ENCODE data around the gene SELENOO. TPM values are rescaled to one million over a fixed set of nuclear protein-coding genes. Genes with fewer than 3 reads are reported as not detected.

The SELENOO gene
- total RNA-seq, 1 experiment from 2014 or later = 34.3 TPM

DNA sequence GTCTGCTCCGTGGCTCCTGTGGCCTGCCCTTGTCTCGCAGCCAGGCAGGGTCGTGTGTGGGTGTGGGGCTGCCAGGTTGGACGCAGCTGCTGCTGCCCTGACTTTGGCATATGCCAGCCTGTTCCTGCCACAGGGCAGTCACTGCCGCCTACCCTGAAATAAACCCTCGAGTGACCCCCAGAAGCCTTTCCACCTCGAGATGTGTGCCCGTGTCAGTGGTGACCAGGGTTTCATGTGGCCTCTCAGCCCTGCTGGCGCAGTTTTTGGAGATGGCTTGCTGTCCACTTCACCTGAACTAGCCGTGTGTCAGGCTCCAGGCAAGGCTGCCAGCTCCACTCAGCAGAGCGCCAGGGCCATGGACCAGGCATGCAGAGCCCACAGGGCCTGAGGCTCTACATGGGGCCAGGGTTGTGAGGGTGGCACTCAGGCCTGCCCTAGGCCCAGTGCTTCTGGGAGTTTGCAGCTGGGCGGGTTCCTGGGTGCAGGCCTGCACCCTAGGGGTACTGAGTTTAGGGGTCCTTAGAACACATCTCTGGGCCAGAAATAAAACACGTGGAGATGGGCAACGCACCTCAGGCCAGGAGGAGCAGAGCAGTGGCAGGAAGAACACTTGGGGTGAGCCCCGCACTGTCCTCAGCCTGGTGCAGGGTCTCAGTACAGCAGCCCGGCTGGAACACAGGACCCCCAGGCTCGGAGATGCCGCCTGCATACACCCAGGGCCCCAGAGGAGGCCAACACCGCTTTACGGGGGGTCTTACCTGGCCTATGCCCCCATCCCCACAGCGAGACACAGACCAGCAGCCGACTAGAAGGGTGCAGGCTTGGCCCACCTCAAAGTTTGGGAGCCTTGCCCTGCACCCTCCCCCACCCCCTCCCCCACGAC is 39.1 kb upstream of the SELENOO start:
- H3K4me1 ChIP-seq (ENCODE audit: control insufficient read depth, insufficient read depth, low read length) = no peaks in the 10 kb centered on the region
- no peaks in the 10 kb centered on the region for H3K27me3 ChIP-seq (ENCODE audit: control insufficient read depth, insufficient read depth, low read length)
- TF ChIP-seq, protein P1, sequence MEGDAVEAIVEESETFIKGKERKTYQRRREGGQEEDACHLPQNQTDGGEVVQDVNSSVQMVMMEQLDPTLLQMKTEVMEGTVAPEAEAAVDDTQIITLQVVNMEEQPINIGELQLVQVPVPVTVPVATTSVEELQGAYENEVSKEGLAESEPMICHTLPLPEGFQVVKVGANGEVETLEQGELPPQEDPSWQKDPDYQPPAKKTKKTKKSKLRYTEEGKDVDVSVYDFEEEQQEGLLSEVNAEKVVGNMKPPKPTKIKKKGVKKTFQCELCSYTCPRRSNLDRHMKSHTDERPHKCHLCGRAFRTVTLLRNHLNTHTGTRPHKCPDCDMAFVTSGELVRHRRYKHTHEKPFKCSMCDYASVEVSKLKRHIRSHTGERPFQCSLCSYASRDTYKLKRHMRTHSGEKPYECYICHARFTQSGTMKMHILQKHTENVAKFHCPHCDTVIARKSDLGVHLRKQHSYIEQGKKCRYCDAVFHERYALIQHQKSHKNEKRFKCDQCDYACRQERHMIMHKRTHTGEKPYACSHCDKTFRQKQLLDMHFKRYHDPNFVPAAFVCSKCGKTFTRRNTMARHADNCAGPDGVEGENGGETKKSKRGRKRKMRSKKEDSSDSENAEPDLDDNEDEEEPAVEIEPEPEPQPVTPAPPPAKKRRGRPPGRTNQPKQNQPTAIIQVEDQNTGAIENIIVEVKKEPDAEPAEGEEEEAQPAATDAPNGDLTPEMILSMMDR (IDR thresholded peaks at IDR 0.05) = no peak
- TF ChIP-seq TCF7L2 (IDR thresholded peaks at IDR 0.05; ENCODE audit: low read depth, low read length) = no peak
- TF ChIP-seq, protein P2, sequence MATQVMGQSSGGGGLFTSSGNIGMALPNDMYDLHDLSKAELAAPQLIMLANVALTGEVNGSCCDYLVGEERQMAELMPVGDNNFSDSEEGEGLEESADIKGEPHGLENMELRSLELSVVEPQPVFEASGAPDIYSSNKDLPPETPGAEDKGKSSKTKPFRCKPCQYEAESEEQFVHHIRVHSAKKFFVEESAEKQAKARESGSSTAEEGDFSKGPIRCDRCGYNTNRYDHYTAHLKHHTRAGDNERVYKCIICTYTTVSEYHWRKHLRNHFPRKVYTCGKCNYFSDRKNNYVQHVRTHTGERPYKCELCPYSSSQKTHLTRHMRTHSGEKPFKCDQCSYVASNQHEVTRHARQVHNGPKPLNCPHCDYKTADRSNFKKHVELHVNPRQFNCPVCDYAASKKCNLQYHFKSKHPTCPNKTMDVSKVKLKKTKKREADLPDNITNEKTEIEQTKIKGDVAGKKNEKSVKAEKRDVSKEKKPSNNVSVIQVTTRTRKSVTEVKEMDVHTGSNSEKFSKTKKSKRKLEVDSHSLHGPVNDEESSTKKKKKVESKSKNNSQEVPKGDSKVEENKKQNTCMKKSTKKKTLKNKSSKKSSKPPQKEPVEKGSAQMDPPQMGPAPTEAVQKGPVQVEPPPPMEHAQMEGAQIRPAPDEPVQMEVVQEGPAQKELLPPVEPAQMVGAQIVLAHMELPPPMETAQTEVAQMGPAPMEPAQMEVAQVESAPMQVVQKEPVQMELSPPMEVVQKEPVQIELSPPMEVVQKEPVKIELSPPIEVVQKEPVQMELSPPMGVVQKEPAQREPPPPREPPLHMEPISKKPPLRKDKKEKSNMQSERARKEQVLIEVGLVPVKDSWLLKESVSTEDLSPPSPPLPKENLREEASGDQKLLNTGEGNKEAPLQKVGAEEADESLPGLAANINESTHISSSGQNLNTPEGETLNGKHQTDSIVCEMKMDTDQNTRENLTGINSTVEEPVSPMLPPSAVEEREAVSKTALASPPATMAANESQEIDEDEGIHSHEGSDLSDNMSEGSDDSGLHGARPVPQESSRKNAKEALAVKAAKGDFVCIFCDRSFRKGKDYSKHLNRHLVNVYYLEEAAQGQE (IDR thresholded peaks at IDR 0.05; ENCODE audit: insufficient read depth in 1 of 2, low read depth in 2 of 2, low read length in 1 of 2) = no peak
- no peak for TF ChIP-seq POLR2AphosphoS5 (IDR thresholded peaks at IDR 0.05; ENCODE audit: low read depth, low read length)
- no peak for TF ChIP-seq SIN3A (IDR thresholded peaks at IDR 0.05; ENCODE audit: borderline replicate concordance, insufficient read depth, low read depth, low read length)
- POLR2A ChIA-PET = no interaction called here
- no peak overlapping the region for H3K4me3 ChIP-seq (ENCODE audit: low read depth in 2 of 2, low read length in 2 of 2)
- no peaks in the 10 kb centered on the region for H3K36me3 ChIP-seq (ENCODE audit: control insufficient read depth, insufficient read depth, low read length)
- intact Hi-C loops (cut with micrococcal nuclease; ENCODE audit: unreplicated experiment) (no loop called here), in situ Hi-C loops (cut with HindIII; ENCODE audit: low pct_unique_long_range_greater_than_20kb, low sequenced_read_pairs) (no loop called here)
- ATAC-seq = no peak
- no peak for DNase-seq (ENCODE audit: low read depth, low spot score)
- no TSS peak for BruUV-seq (replicated peaks)
- CTCF ChIA-PET = no interaction called here
- no peaks in the 10 kb centered on the region for H3K9me3 ChIP-seq (ENCODE audit: control insufficient read depth, insufficient read depth, low read depth, low read length)
- no peak overlapping the region for H3K27ac ChIP-seq (ENCODE audit: low read length)

DNA sequence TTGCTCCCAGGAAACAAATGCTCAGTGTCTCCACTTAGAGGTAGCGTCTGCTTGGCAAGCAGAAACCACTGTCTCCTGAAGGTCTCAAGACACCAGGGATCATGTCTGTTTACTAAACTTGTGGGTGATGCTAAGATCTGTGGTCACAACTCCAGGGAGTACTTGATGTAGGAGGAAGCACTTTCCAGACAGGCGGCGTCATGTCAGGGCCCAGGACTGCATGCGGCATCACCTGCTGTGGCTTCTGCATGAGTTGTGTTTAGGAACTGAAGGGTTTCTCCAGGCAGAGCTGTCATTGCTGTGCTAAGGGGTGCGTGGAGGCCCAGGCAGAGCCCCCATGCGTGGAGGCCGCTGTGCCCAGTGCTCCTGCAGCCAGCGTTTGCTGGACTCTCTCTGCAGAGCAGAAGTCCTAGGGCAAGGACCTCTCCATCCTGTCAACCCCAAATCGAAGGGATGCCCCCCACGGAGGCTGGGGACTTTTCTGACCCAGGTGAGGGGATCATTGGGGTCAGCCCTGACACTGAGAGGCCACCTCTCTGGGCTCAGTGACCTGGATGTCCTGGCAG is 38.3 kb upstream of the SELENOO start:
- in situ Hi-C loops (cut with HindIII; ENCODE audit: low pct_unique_long_range_greater_than_20kb, low sequenced_read_pairs) = no loop called here
- intact Hi-C loops (cut with micrococcal nuclease; ENCODE audit: unreplicated experiment) = no loop called here
- ChIA-PET CTCF (no interaction called here), POLR2A (no interaction called here)
- Histone ChIP-seq H3K27ac (ENCODE audit: low read length) (no peak overlapping the region), H3K4me3 (ENCODE audit: low read depth in 2 of 2, low read length in 2 of 2) (no peak overlapping the region), H3K9me3 (ENCODE audit: control insufficient read depth, insufficient read depth, low read depth, low read length) (no peaks in the 10 kb centered on the region), H3K4me1 (ENCODE audit: control insufficient read depth, insufficient read depth, low read length) (no peaks in the 10 kb centered on the region), H3K27me3 (ENCODE audit: control insufficient read depth, insufficient read depth, low read length) (no peaks in the 10 kb centered on the region), H3K36me3 (ENCODE audit: control insufficient read depth, insufficient read depth, low read length) (no peaks in the 10 kb centered on the region)
- TF ChIP-seq SIN3A (IDR thresholded peaks at IDR 0.05; ENCODE audit: borderline replicate concordance, insufficient read depth, low read depth, low read length) = no peak
- TF ChIP-seq, protein P1 (IDR thresholded peaks at IDR 0.05) = no peak
- no peak for TF ChIP-seq TCF7L2 (IDR thresholded peaks at IDR 0.05; ENCODE audit: low read depth, low read length)
- TF ChIP-seq POLR2AphosphoS5 (IDR thresholded peaks at IDR 0.05; ENCODE audit: low read depth, low read length) = no peak
- TF ChIP-seq, protein P2 (IDR thresholded peaks at IDR 0.05; ENCODE audit: insufficient read depth in 1 of 2, low read depth in 2 of 2, low read length in 1 of 2) = no peak
- ATAC-seq (no peak), DNase-seq (ENCODE audit: low read depth, low spot score) (no peak)
- no TSS peak for BruUV-seq (replicated peaks)
